BJ (cell line): ENCODE measurements around the gene B4GALT4. TPM values are rescaled to one million over a fixed set of nuclear protein-coding genes. Genes with fewer than 3 reads are reported as not detected.

Experiments
- CTCF ChIA-PET: fragments of 350-600 bp; formaldehyde crosslinking; extraction: SDS; loops from one replicate; lab custom pipeline; 2021; ENCODE audit warnings: antibody characterized with exemption, inconsistent platforms; lab: Yijun Ruan, JAX
- POLR2A ChIA-PET: fragments of 300-600 bp; sonication (Branson Sonifier 250); formaldehyde crosslinking; extraction: SDS; loops from one replicate; lab custom pipeline; 2021; ENCODE audit warnings: antibody characterized with exemption; lab: Charles Lee
- DNase-seq: peaks from one replicate; pipeline ENCODE4 v3.0.0-alpha.2; 2011; ENCODE audit warnings: low read depth
- H3K27me3 ChIP-seq: 2 replicates; pipeline ENCODE4 v1.6.0; 2011; ENCODE audit warnings: low read length; ENCODE audit not compliant: control insufficient read depth, insufficient read depth
- H3K36me3 ChIP-seq: 2 replicates; pipeline ENCODE4 v1.5.1; 2011; ENCODE audit warnings: low read length; ENCODE audit not compliant: control insufficient read depth, insufficient read depth
- H3K4me3 ChIP-seq: 2 replicates; pipeline ENCODE4 v1.5.1; 2011; ENCODE audit warnings: low read depth, mild to moderate bottlenecking, control low read depth, low read length
- CTCF ChIP-seq: IDR thresholded peaks from 2 replicates; pipeline ENCODE4 v1.5.1; 2011; ENCODE audit warnings: low read depth, mild to moderate bottlenecking, control low read depth, inconsistent platforms, low read length, moderate library complexity; ENCODE audit not compliant: insufficient read depth
- polyA plus RNA-seq: library from polyadenylated mRNA; depleted of rRNA; stranded (reverse); fragments of >200 nt; gene quantifications from 2 replicates; pipeline ENCODE4 v1.2.3, GENCODE V29; 2011

B4GALT4 gene
- polyA plus RNA-seq, 1 experiment: 20.9 TPM

- Histone ChIP-seq H3K36me3 (peaks cover 14% of the 10 kb centered on the region), H3K4me3 (no peak overlapping the region), H3K27me3 (no peaks in the 10 kb centered on the region)
- no peak for DNase-seq
- POLR2A ChIA-PET: no interaction called here
- TF ChIP-seq CTCF: no peak
- CTCF ChIA-PET: interaction anchor here (0.8 kb wide), 1 partner anchor 11 kb away, joined by 3 read pairs; the partner anchor contains the start of gene B4GALT4
Observed at GRCh38 chr3:119230071-119230470, 10.6 kb downstream of the B4GALT4 start.

- CTCF ChIA-PET: no interaction called here
- no peak for TF ChIP-seq CTCF
- Histone ChIP-seq H3K36me3 (peaks cover 14% of the 10 kb centered on the region), H3K27me3 (no peaks in the 10 kb centered on the region), H3K4me3 (no peak overlapping the region)
- POLR2A ChIA-PET: no interaction called here
- no peak for DNase-seq
Observed at GRCh38 chr3:119229190-119229589, 11.5 kb downstream of the B4GALT4 start.

DNA sequence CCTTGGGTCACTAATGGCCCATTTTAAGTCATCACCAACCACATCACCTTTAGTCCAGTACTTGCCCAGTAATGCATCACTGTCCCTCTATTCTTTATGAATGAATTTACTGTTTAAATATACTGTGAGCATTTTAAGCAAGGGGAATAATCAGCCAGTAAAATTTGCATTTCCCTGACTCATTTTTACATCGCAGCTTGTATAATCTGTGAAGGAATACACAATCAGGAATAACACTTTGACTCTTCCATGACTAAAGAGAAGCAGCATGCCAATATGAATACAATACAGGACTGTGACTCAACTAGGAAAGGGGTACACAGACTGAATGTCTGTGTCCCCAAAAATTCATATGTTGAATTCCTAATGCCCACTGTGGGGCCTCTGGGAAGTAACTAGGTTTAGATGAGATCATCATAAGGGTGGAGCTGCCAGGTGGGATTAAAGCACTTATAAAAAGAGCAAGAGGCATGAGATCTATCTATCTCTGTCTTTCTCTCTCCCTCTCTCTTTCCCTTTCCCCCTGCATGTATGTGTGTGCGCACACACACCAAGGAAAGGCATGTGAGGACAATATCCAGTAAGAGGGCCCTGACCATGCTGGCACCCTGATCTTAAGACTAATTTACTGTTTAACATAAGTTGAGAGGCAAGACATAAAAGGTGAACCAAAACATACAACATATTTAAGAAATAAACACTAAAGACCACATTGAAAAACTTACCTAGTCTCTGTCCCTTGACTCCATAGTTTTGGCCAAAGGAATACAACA, 12.1 kb downstream of the B4GALT4 start:
- no peak for TF ChIP-seq CTCF
- POLR2A ChIA-PET: no interaction called here
- CTCF ChIA-PET: interaction anchor here (0.7 to 1.0 kb wide), 2 partner anchors 30 to 80 kb away, joined by 3 read pairs; no protein-coding TSS in a partner anchor
- no peak overlapping the region for H3K4me3 ChIP-seq
- DNase-seq: no peak
- H3K36me3 ChIP-seq: peaks cover 16% of the 10 kb centered on the region
- H3K27me3 ChIP-seq: no peaks in the 10 kb centered on the region

- no peaks in the 10 kb centered on the region for H3K27me3 ChIP-seq
- TF ChIP-seq CTCF: no peak
- no peak for DNase-seq
- ChIA-PET POLR2A (no interaction called here), CTCF (interaction anchor here (1.0 to 2.8 kb wide), 2 partner anchors 14 to 31 kb away, joined by 3 to 11 read pairs; partner anchors contain the start of gene B4GALT4)
- H3K36me3 ChIP-seq: peaks cover 15% of the 10 kb centered on the region
- H3K4me3 ChIP-seq: no peak overlapping the region
Observed at GRCh38 chr3:119227070-119227850, 13.4 kb downstream of the B4GALT4 start.

- CTCF ChIA-PET: interaction anchor here (0.7 to 2.8 kb wide), 5 partner anchors 13 to 79 kb away, joined by 3 to 11 read pairs (median 4); partner anchors contain the start of genes B4GALT4 and TEX55
- Histone ChIP-seq H3K4me3 (no peak overlapping the region), H3K27me3 (no peaks in the 10 kb centered on the region), H3K36me3 (peaks cover 12% of the 10 kb centered on the region)
- no peak for DNase-seq
- POLR2A ChIA-PET: no interaction called here
- no peak for TF ChIP-seq CTCF
Observed at GRCh38 chr3:119225121-119225520, 15.6 kb downstream of the B4GALT4 start.
